HEK293 (cell line): ENCODE data around the gene CDK8.

Experiments used
- ZFHX2 ChIP-seq: fragments of 450-650 bp; formaldehyde crosslinking; conservative IDR thresholded peaks from 2 replicates; pipeline ENCODE4 v1.5.1; 2016; ENCODE audit warnings: missing biosample characterization, missing genetic modification characterization
- ZNF121 ChIP-seq: fragments of 450-650 bp; formaldehyde crosslinking; IDR thresholded peaks from 2 replicates; pipeline ENCODE4 v1.5.1; 2016; ENCODE audit warnings: missing biosample characterization, missing genetic modification characterization
- ZNF174 ChIP-seq: fragments of 450-650 bp; formaldehyde crosslinking; IDR thresholded peaks from 2 replicates; pipeline ENCODE4 v1.5.0; 2017; ENCODE audit warnings: missing biosample characterization, mild to moderate bottlenecking, missing genetic modification characterization
- ZNF776 ChIP-seq: fragments of 450-650 bp; formaldehyde crosslinking; IDR thresholded peaks from 2 replicates; pipeline ENCODE4 v1.5.0; 2017; ENCODE audit warnings: missing biosample characterization, missing genetic modification characterization, borderline replicate concordance
- TF ChIP-seq, protein P1 (sequence below): fragments of 450-650 bp; formaldehyde crosslinking; IDR thresholded peaks from 2 replicates; pipeline ENCODE4 v1.5.1; 2016; ENCODE audit warnings: missing biosample characterization, missing genetic modification characterization
- TF ChIP-seq, protein P2 (sequence below): fragments of 450-650 bp; formaldehyde crosslinking; IDR thresholded peaks from 2 replicates; pipeline ENCODE4 v1.5.1; 2016; ENCODE audit warnings: missing biosample characterization, missing genetic modification characterization

DNA sequence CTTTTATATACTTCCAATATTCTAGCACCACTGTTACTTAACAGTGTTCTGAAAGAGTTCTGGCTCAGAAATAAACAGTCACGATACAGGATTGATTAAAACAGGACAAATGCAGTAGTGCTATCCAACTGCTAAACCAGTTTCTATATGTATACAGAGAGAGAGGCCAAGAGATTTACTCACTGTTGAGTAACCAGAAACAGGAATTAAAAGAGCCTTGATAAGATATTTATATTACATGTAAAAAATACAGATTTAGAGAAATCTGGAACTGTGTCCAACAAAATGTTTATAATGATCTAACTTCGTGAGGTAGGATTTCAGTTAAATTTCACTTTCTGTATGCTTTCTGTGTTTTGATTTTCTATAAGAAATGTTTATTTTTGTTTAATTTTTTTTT, 116.6 kb downstream of the CDK8 start:
- TF ChIP-seq, protein P1, sequence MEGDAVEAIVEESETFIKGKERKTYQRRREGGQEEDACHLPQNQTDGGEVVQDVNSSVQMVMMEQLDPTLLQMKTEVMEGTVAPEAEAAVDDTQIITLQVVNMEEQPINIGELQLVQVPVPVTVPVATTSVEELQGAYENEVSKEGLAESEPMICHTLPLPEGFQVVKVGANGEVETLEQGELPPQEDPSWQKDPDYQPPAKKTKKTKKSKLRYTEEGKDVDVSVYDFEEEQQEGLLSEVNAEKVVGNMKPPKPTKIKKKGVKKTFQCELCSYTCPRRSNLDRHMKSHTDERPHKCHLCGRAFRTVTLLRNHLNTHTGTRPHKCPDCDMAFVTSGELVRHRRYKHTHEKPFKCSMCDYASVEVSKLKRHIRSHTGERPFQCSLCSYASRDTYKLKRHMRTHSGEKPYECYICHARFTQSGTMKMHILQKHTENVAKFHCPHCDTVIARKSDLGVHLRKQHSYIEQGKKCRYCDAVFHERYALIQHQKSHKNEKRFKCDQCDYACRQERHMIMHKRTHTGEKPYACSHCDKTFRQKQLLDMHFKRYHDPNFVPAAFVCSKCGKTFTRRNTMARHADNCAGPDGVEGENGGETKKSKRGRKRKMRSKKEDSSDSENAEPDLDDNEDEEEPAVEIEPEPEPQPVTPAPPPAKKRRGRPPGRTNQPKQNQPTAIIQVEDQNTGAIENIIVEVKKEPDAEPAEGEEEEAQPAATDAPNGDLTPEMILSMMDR (tag by site-specific recombination) = no peak
- TF ChIP-seq, protein P2, sequence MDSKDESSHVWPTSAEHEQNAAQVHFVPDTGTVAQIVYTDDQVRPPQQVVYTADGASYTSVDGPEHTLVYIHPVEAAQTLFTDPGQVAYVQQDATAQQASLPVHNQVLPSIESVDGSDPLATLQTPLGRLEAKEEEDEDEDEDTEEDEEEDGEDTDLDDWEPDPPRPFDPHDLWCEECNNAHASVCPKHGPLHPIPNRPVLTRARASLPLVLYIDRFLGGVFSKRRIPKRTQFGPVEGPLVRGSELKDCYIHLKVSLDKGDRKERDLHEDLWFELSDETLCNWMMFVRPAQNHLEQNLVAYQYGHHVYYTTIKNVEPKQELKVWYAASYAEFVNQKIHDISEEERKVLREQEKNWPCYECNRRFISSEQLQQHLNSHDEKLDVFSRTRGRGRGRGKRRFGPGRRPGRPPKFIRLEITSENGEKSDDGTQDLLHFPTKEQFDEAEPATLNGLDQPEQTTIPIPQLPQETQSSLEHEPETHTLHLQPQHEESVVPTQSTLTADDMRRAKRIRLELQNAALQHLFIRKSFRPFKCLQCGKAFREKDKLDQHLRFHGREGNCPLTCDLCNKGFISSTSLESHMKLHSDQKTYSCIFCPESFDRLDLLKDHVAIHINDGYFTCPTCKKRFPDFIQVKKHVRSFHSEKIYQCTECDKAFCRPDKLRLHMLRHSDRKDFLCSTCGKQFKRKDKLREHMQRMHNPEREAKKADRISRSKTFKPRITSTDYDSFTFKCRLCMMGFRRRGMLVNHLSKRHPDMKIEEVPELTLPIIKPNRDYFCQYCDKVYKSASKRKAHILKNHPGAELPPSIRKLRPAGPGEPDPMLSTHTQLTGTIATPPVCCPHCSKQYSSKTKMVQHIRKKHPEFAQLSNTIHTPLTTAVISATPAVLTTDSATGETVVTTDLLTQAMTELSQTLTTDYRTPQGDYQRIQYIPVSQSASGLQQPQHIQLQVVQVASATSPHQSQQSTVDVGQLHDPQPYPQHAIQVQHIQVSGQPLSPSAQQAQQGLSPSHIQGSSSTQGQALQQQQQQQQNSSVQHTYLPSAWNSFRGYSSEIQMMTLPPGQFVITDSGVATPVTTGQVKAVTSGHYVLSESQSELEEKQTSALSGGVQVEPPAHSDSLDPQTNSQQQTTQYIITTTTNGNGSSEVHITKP = no peak
- no peak for TF ChIP-seq ZFHX2
- TF ChIP-seq ZNF174 (tag by site-specific recombination) = no peak
- TF ChIP-seq ZNF121 (tag by site-specific recombination) = no peak
- no peak for TF ChIP-seq ZNF776 (tag by site-specific recombination)
